Upper lobe of left lung (tissue), 4 donors: ENCODE measurements around the gene RPS28.

Source experiments
- EP300 ChIP-seq, 4 donors: sonication (generic); formaldehyde crosslinking; IDR thresholded peaks; one replicate each; pipeline ENCODE4 v1.5.1; 2017; ENCODE audit warnings: antibody characterized with exemption in 4 of 4, control low read depth in 2 of 4
- TF ChIP-seq, protein P1 (sequence below), 6 experiments: fragments of 450-650 bp in 4 of 6; fragments of 200-600 bp in 2 of 6; sonication (generic) in 2 of 6; IDR thresholded peaks; one replicate each; pipeline ENCODE4 v1.5.1; 2016 to 2019; ENCODE audit warnings: antibody characterized with exemption in 6 of 6

DNA sequence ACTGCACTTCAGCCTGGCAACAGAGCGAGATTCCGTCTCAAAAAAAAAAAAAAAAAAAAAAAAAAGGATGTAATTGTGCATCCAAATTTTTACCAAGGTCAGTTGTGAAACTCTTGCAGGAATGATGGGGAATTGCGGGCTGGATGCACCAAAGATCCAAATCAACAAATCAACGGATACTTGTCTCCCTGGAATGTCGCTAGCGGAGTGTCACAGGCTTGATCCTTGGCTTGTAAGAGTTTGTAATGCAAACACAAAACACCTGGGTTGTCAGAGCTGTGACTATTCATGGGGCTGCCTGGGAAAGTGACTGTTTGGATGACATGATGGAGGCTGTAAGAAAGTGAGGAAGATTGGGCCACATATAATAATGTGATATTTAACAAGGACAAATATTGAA lies 17.5 kb downstream of the RPS28 start:
- TF ChIP-seq, protein P1, sequence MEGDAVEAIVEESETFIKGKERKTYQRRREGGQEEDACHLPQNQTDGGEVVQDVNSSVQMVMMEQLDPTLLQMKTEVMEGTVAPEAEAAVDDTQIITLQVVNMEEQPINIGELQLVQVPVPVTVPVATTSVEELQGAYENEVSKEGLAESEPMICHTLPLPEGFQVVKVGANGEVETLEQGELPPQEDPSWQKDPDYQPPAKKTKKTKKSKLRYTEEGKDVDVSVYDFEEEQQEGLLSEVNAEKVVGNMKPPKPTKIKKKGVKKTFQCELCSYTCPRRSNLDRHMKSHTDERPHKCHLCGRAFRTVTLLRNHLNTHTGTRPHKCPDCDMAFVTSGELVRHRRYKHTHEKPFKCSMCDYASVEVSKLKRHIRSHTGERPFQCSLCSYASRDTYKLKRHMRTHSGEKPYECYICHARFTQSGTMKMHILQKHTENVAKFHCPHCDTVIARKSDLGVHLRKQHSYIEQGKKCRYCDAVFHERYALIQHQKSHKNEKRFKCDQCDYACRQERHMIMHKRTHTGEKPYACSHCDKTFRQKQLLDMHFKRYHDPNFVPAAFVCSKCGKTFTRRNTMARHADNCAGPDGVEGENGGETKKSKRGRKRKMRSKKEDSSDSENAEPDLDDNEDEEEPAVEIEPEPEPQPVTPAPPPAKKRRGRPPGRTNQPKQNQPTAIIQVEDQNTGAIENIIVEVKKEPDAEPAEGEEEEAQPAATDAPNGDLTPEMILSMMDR (IDR thresholded peaks at IDR 0.05): no peak
- no peak for TF ChIP-seq EP300 (IDR thresholded peaks at IDR 0.05)
